HG03354 (cell line): ENCODE data around the gene CELF4.

Experiments
- ATAC-seq: cut with Tn5 transposase; IDR thresholded peaks from one replicate; pipeline ENCODE4 v1.9.1; 2021; ENCODE audit warnings: mild to moderate bottlenecking; ENCODE audit not compliant: unreplicated experiment, poor library complexity, severe bottlenecking

Gene CELF4

GRCh38 chr18:37550118-37550875 lies 15.3 kb downstream of the CELF4 start:
- ATAC-seq: no peak

GRCh38 chr18:37548679-37549289 lies 16.8 kb downstream of the CELF4 start:
- no peak for ATAC-seq

DNA sequence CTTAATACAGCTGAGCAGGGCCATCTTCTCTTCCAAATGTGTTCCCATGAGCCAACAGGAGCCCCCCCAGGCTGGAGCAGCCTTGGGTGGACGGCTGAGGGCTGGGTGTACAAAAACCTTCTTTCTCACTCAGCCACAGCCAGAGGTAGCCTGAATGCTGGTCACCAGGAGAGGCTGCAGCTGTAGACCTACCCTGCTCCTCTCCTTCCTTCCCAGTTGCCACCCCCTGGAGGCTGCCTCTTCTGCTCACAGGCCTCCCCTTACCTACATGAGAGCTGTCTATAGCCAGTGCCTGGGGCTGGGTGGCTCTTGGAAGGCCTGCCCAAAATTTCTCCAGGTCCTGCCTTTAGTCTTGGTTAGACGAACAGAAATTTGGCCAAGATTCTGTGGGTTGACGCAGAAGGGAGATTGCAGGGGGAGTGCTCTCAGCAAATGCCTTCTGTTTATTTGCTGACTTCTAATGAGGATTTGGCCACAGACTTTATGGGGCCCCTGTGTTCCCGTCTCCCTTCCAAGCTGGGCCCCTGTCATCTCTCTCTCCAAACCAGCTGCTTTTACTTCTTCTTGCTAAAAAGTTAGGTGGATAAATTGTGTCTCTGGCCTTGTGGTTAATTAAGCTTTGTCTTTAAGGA lies 18.3 kb downstream of the CELF4 start:
- ATAC-seq: no peak

- no peak for ATAC-seq
These were observed 18.9 kb downstream of the CELF4 start for GRCh38 chr18:37546651-37547050.

DNA sequence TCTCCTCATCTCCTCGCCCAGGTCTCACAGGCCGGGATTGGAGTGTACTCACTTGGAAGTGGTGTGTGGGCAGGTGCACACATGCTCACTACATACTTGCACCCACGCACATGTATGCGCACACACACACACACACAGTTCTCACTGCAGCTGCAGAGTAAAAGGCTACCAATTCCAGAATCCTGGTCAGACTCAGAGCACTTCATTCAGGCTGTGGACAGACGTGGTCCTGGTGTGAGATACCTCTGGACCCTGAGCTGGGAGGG lies 19.4 kb downstream of the CELF4 start:
- ATAC-seq: no peak

GRCh38 chr18:37545461-37546271 lies 19.9 kb downstream of the CELF4 start:
- no peak for ATAC-seq

DNA sequence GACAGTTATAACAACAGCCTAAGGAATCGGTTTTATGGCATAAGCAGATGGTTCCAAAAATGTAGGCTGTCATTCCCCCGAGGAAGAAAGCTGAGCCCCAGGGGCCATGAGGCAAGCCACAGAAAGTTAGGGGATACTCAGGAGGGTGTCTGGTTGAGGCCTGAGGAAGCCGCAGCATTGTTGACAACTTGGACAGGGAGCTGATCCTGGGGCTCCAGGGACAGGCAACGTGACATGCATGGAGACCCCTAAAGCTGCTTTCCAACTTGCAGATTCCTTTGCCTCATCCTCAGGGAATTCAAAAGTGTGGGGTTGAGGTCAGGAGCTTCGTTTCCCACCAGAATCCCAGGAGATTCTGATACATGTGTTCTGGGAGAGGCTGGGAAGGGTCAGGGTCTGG lies 20.9 kb downstream of the CELF4 start:
- no peak for ATAC-seq

DNA sequence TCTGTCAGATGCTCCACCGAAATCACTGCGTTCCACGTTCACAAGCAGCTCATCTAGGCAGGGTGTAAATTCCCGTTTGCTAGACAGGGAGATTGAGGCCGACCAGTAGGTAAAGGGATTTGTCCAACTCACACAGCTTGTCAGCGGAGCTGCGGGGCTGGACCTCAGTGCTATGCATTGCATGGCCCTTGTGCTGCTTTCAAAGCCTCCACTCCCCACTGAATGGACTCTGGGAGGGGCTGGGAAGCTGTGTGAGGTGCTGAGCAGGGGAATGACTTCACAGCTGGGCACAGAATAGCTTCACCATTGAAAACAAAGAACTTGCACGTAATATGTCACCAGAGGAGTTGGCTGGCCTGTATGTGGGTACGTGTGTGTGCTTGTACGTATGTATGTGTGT lies 21.4 kb downstream of the CELF4 start:
- ATAC-seq: no peak

GRCh38 chr18:37543321-37543720 lies 22.3 kb downstream of the CELF4 start:
- no peak for ATAC-seq

DNA sequence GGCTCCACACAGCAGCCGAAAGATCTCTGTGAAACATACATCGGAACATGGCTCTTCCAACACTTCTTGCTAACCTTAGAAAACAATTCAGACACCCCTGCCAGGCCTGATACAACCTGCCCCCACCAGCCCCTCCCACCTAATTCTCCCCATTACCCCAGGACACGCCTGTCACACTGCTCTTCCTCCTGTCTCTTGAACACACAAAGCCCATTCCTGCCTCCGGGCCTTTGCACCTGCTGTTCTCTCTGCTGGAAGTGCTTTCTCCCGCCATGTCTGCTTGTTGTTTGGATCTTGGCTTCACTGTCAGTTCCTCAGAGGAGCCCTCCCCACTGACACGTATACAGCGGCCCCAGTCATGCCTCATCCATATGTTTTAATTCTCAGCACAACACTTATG lies 24.1 kb downstream of the CELF4 start:
- ATAC-seq: no peak

DNA sequence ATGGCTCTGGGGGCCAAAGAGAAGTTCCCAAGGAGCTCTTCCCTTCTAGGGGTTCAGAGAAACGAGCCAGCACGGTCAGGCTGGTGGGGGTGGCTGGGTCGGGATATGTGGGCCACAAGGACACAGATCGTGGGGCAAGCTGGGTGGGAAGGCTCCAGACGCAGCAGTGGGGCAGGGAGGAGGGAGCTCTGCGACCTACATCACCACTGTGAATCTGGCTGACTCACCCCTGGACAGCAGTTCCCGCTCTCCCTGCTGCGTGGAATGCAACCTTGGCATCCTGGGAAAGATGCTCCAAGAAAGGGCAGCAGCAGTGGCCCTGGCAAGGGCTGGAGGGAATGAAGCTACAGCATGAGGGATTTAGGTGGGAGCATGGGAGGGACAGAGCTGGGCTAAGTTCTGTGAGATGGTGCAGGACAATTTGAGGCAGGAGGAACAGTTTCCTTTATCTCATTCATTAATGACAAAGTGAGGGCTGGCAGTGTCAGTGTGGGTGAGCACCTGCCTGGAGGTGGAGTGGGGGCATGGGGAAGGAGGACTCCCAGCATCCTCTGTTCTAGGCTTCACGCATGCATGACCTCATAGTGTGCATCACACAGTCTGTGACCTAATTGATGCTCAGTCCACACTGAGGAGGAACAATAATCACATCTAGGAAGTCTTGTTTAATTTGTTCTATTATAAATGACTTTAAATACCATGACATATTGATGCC lies 25.0 kb downstream of the CELF4 start:
- no peak for ATAC-seq

- no peak for ATAC-seq
These were observed 26.4 kb downstream of the CELF4 start for GRCh38 chr18:37539236-37539635.

- ATAC-seq: no peak
These were observed 26.9 kb downstream of the CELF4 start for GRCh38 chr18:37538526-37539205.

DNA sequence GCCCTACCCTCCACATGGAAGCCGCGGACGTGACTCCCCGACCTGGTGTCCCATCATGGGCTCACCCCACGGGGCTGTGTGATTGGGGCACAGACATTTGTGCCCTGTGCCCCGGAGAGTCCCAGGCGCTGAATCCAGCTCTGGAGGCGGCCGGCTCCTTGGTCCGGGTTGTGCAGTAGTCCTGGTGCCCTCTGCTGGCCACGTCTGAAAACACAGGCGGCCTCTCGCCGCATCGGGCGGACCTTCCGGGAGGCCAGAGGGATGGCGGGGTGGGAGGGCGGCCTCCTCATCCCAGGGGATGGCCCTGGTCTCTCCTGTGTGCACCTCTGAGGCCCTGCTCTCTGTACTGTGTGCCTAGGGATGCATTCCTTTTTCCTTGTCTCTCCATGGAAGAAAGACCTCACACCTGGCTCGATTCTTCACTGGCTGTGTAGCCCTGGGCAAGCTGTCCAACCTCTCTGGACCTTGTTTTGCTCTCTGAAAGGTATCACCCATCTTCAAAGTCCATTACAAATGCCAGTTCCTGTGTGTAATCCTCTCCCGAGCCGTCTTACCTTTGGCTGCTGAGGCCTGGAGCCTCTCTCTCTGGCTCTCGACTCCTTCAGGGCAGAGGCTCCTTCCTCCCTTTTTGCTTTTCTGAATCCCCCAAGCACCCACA lies 27.6 kb downstream of the CELF4 start:
- peak; percentile 87 for ATAC-seq

- no peak for ATAC-seq
These were observed 28.9 kb downstream of the CELF4 start for GRCh38 chr18:37536656-37537055.

GRCh38 chr18:37535968-37536367 lies 29.6 kb downstream of the CELF4 start:
- ATAC-seq: no peak

DNA sequence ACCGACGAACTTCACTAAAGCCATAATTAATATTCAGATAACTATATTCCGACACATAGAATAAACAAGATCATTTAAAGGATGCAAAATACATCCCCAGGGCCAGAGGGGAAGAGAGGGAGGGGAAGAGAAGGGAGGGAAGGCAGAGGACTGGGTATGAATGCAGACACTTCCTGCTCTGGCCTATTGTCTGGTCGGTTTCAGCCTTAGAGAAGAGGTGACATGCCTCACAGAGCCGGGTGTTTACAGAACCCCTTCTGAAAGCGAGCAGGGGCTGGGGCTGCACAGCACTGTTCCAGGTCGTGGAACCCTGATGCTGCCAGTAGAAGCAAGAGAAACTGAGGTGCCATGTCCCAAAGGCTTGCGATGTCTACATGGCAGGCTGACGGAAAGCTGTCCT lies 31.0 kb downstream of the CELF4 start:
- ATAC-seq: no peak

- no peak for ATAC-seq
These were observed 31.7 kb downstream of the CELF4 start for GRCh38 chr18:37533647-37534584.
